ENCODE results near the gene STX2. TPM values are rescaled to one million over a fixed set of nuclear protein-coding genes. Genes with fewer than 3 reads are reported as not detected.
"Not testable (repeated sequence)": the region's sequence is repeated elsewhere in the genome, so short reads cannot be mapped to it uniquely, and the experiment has no call there.

STX2 gene
- total RNA-seq, 1 donor from 2014 or later, result 36.7 TPM

DNA sequence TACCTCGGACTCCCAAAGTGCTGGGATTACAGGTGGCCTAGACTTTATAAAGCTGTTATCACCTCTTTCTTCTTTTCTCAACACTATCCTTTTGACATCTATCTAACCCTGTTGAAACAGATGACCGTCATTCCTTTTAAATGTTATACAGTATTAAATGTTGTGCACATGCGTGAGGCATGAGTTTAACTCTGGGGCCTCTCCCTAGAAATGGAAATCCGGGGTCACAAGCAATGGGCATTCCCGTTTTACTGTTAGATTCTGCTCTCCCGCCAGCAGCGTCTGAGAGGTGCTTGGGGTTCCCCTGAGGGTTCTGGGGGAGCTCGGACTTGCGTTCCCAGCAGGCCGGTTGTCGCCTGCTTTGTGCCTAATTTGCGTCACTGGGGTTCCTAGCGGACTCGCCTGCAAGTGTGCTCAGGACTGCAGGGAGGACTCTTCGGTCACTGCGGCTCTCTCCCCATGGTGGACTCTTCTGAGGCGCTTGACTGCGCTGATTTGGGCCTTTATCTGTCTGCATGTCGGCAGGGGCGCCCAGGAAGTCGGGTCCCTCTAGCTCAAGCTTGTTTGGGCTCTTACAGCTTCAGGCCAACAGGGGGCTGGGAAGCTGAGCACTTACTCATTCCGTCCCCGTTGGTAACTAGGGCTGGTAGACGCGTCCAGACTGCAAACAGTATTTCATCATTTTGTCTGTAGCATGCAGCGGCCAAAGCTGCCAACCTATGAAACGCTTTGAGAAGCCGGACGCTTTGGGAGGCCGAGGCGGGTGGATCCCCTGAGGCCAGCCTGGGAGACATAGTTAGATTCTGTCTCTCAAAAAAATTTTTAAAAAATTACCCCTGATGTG lies 31.6 kb upstream of the STX2 start:
- DNase-seq (ENCODE audit: extremely low read depth, low read depth, low spot score), result no peak

DNA sequence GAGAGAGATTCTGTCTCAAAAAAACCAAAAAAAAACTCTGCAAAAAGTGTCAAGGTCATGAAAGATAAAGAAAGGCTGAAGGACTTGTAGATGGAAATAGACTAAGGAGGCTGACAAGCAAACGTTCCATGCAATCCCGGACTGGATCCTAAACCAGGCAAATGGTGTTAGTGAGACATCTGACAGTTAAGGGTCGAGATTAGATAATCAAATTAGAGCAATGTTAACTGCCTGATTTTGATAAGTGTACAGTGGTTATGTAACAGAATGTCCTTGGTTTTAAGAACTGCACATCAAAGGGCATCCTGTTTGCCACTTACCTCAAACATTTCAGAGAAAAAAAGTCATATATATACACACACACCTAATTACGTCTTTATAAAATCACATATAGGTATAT lies 29.4 kb upstream of the STX2 start:
- no peak for DNase-seq (ENCODE audit: extremely low read depth, low read depth, low spot score)

DNA sequence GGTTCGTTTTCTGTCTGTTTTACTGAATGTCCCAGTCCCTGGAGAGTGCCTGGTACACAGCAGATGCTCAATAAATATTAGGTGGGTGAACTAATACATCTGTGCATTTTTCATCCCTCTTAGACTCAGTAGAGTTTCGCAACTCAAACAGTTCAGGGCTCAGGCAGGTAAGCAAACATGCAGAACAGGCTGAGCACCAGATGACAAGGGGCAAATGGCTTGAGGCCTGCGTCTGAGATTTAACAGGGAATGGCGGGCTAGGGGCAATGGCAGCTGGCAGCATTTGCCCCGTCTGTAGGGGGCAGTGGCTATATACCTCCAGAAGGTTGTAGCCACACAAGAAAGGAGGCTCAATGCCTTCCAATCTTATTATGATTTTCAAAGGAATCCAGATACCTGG lies 24.2 kb upstream of the STX2 start:
- DNase-seq (ENCODE audit: extremely low read depth, low read depth, low spot score), result no peak

DNA sequence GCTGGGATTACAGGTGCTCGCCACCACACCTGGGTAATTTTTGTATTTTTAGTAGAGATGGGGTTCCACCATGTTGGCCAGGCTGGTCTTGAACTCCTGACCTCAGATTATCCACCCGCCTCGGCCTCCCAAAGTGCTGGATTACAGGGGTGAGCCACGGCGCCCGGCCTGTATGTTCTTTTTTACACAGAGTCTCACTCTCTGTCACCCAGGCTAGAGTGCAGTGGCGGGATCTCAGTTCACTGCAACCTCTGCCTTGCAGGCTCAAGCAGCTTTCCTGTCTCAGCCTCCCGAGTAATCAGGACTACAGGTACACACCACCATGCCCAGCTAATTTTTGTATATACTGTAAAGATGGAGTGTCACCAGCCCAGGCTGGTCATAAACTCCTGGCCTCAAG lies 23.7 kb upstream of the STX2 start:
- not testable (repeated sequence) for DNase-seq (ENCODE audit: extremely low read depth, low read depth, low spot score)

DNA sequence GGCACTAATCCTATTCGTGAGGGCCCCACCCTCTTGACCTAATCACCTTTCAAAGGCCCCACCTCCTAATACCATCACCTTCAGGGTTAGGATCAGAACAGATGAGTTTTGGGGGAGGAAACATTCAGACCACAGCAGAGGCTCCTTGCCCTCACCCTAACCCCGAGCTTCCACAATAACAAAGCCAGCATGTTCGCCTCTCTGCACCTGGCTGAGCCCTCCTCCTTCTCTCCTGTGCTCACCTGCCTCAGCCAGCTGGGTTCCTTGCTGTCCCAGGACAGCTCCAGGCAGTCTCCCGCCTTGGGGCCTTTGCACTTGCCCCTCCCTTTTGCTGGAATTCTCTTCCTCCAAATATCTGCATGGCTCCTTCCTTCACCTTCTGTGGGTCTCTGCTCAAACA lies 23.1 kb upstream of the STX2 start:
- no peak for DNase-seq (ENCODE audit: extremely low read depth, low read depth, low spot score)

DNA sequence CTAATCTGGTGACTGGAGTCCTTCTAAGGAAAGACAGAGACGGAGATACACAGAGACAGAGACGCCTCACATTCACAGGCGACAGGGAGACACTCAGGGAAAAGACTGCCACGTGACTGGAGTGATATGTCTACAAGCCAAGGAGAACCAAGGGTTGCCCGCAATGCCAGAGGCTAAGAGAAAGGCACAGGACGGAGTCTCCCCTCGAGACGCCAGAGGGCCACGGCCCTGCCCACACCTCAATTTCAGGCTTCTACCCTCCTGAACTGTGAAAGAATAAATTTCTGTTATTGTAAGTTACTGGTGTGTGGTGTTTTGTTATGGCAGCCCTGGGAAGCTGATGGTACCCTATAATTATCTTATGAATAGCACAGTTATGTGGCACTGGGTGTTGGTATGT lies 21.3 kb upstream of the STX2 start:
- DNase-seq (ENCODE audit: extremely low read depth, low read depth, low spot score), result no peak

DNA sequence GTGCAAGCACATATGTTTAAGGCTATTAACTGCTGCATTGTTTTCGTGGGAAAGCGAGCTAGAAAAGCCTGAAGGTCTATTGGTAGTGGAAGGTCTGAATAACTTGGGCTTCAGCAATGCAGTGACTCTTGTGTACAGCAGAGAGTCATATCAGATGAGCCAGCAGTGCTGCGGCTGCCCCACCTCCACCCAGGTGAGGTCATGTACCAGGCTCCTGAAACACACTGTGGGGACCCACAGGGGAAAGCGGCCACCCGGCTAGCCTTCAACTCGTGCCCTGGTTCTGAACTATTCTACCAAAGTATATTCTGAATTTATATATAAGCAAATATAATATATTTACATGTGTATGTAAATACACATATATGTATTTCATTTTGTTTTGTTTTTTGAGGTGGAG lies 20.1 kb upstream of the STX2 start:
- no peak for DNase-seq (ENCODE audit: extremely low read depth, low read depth, low spot score)

DNA sequence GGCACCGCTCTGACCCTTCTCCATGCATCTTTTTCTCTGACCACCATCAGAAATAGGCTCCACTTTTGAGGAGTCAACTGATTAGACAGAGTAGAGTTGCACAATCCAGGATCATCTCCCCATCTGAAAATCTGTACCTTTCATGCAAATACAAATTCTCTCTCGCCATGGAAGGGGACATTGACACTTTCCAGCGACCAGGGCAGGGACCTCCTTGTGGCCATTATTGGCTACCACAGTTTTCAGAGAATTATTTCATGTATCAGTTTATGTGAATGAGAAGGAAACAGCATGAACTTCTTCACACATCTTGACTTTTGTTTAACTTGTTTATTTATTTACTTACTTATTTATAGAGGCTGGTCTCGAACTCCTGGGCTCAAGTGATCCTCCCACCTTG lies 19.0 kb upstream of the STX2 start:
- DNase-seq (ENCODE audit: extremely low read depth, low read depth, low spot score), result no peak

DNA sequence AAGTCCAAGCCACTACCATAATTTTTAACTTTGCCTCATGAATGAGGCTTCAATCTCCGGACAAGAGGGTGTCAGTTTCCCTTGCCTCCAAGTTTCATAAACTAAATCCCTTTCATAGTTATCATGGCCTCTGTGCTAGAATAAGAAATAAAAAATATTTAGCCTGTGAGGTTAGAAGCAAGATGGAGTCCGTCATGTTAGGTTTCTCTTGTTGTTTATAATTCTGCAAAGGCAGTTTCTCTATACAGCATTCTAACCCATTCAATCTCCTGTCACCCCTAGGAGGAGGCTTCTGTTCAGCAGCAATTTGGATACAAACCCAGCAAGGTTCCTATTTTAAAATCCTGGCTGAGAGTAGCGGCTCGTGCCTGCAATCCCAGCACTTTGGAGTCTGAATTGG lies 17.0 kb upstream of the STX2 start:
- DNase-seq (ENCODE audit: extremely low read depth, low read depth, low spot score), result no peak

DNA sequence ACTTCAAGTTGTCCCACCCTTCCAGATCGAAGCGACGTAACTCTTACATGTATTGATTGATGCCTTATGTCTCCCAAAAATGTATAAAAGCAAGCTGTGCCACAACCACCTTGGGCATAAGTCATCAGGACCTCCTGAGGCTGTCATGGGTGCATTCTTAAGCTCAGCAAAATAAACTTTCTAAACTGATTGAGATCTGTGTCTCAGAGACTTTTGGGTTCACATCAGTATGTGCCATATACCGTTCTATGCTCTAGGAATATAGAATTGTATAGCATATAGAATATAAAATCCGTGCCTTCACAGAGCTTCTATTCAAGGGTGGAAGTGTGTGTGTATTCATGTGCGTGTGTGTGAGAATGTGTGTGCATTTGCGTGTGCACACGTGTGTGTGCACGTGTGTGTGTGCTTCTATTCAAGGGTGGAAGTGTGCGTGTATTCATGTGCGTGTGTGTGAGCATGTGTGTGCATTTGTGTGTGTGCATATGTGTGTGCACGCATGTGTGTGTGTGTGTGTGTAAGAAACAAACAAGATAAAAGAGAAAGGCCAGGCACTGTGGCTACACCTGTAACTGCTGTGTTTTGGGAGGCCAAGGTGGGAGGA lies 11.5 kb upstream of the STX2 start:
- DNase-seq (ENCODE audit: extremely low read depth, low read depth, low spot score), result no peak

DNA sequence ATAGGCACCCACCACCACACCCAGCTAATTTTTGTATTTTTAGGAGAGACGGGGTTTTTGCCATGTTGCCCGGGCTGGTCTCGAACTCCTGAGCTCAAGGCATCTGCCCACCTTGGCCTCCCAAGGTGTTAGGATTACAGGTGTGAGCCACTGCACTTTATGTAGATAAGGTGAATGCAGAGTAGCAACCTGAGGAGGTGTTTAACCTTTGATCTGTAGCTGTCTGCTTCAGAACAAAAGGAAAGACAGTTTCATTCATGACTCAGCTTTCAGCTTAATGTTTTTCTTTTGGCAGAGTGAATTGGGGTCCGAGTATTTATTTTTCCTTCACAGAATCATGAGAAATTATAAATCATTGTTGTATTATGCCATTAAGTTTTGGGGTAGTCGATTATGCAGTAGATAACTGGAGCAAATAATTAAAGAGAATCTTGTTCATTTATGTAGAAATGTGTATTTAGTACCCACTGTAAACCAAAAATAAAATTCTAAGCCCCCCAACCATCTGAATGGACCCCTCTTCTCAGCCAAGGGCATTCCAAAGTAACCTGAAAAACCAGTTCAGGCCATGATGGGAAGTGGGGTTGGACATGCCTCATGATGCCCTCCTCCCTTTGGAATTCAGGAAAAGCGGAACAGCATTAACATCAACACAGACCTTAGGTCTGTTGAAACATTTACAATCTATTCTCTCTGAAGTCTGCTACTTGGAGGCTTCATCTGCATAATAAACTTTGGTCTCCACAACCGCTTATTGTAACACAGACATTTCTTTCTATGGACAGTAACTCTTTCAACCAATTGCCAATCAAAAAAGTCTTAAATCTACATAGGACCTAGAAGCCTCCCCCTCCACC lies 10.7 kb upstream of the STX2 start:
- DNase-seq (ENCODE audit: extremely low read depth, low read depth, low spot score), result no peak

DNA sequence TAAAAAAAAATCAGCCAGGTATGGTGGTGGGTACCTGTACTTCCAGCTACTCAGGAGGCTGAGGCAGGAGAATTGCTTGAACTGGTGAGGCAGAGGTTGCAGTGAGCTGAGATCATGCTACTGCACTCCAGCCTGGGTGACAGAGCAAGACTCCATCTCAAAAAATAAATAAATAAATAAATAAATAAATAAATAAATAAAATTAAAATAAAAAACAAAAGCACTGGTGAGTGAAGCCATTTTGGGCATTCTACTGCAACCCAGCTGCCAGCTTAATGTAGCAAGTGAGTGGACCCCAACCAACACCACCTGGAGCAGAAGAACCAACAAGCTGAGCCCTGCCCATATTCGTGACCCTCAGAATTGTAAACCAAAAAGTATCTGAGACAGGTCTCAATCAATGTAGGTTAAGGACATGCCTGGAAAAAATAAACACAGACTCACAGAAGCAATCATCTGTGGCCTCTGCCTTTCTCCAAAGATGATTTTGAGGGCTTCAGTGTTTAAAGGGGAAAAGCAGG lies 9.8 kb upstream of the STX2 start:
- DNase-seq (ENCODE audit: extremely low read depth, low read depth, low spot score), result not testable (repeated sequence)

DNA sequence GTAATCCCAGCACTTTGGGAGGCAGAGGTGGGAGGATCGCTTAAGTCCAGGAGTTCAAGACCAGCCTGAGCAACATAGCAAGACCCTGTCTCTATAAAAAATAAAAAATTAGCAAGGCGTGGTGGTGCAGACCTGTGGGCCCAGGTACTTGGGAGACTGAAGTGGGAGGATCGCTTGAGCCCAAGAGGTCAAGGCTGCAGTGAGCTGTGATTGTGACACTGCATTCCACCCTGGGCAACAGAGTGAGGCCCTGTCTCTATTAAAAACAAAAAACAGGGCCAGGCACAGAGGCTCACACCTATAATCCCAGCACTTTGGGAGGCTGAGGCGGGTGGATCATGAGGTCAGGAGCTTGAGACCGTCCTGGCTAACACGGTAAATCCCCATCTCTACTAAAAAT lies 9.1 kb upstream of the STX2 start:
- not testable (repeated sequence) for DNase-seq (ENCODE audit: extremely low read depth, low read depth, low spot score)

DNA sequence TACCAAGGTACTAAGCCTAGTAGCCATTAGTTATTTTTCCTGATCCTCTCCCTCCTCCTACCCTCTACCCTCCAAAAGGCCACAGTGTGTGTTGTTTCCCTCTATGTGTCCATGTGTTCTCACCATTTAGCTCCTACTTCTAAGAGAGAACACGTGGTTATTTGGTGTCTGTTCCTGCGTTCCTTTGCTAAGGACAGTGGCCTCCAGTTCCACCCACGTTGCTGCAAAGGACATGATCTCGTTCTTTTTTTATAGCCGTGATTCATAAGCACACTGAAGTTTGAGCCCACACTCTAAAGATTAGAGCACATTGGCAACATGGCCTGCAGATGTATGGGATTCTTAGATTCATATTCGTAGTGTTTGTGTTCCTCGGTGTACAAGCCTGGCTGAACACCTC lies 8.1 kb upstream of the STX2 start:
- no peak for DNase-seq (ENCODE audit: extremely low read depth, low read depth, low spot score)

DNA sequence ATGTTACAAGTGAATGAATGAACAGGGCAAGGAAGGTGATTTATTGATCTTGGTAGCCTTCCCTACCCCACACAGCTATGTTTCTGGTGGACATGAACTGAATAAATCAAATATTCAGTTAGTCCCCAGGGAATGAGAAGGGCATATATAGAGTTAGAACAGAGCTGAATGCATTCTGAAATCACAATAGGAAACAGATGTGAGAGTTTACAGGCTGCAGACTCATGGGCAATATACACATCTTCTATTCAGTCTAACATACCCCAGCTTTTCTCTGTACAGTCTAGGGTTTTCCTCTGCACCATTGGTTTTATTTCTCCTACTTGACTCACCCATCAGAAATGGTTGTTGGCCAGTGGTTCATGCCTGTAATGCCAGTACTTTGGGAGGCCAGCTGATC lies 7.3 kb upstream of the STX2 start:
- no peak for DNase-seq (ENCODE audit: extremely low read depth, low read depth, low spot score)

DNA sequence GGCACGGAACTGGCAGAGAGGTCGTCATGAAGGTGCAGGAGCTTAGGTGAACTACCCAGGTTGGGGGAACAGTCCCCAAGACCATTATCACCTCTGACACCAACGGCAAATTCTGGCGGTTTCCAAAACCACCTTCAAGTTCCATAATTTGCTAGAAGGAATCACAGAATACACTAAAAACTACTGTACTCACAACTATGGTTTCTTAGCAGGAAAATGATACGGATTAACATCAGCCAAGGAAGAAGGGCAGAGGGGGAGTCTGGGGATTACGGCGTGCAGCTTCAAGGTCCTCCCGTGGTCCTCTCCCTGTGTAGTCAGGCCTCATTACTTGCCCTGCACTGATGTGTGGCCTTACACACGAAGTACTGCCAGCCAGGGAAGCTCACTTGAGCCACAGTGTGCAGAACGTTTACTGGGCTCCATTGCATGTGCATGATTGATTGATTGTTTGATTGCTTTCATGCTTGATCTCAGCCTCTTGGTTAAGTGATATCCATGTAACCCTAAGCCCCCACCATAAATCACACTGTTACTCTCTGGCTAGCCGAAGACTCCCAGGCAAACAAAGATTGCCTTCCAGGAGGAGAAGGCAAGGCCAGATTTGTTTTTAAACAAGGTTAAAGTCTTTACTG lies 837 bp upstream of the STX2 start:
- no peak for DNase-seq (ENCODE audit: extremely low read depth, low read depth, low spot score)

DNA sequence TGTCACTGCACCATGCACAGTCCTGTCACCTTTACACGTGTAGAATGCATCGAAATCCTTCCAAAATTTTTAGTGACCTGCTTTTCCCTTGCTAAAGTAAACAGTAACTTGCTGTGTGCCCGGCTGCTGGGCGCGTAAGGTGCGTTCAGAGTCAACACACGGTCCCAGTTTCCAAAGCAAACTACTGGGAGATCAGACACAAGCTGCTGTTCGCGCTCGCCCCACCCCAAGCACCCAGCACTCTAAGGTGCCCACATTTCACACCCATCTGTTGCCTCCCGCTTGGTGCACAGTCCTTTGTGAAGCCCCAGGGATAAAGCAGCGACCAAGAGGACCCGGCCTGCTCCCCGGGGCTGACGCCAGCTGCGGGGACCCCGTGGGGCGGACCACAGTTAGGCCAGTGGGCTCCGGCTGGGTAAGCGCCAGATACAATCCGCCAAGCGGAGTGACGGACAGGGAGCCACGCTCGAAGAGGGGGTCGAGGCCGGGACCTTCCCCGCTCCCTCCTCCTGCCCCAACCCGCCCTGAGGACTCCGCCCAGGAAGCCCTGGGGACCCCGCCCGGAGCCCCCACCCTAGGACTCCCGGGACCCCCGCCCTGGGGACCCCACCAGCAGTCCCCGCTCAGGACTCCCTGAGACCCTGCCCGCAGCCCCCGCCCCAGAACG lies 633 bp downstream of the STX2 start:
- DNase-seq (ENCODE audit: extremely low read depth, low read depth, low spot score), result no peak

DNA sequence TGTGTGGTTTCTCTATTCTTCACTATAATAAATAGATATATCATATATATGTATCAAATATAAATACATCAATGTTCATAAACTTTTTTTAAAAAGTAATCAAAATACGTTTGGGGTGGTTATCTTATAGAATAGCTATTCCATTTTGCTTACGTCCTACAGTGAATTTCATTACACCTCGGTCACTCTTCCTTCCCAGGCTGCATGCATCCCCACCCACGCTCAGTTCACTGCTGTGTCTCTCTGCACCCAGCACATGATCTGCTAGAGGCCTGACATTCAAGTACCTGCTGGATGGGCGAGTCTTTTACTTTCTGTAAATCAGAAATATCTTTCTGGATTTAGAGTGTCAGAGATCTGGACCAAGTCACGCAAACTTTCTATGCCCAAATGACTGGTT lies 3.6 kb downstream of the STX2 start:
- no peak for DNase-seq (ENCODE audit: extremely low read depth, low read depth, low spot score)

DNA sequence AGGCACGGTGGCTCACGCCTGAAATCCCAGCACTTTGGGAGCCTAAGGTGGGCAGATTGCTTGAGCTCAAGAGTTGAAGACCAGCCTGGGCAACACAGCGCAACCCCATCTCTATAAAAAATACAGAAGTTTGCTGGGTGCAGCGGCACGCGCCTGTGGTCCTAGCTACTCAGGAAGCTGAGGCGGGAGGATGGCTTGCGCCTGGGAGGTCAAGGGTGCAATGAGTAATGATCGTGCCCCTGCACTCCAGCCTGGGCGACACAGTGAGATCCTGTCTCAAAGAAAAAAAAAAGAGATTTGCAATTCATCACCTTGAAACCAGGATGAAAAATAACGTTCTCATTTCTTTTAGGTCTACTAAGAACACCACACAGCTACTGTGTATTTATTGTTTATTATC lies 4.0 kb downstream of the STX2 start:
- DNase-seq (ENCODE audit: extremely low read depth, low read depth, low spot score), result no peak

DNA sequence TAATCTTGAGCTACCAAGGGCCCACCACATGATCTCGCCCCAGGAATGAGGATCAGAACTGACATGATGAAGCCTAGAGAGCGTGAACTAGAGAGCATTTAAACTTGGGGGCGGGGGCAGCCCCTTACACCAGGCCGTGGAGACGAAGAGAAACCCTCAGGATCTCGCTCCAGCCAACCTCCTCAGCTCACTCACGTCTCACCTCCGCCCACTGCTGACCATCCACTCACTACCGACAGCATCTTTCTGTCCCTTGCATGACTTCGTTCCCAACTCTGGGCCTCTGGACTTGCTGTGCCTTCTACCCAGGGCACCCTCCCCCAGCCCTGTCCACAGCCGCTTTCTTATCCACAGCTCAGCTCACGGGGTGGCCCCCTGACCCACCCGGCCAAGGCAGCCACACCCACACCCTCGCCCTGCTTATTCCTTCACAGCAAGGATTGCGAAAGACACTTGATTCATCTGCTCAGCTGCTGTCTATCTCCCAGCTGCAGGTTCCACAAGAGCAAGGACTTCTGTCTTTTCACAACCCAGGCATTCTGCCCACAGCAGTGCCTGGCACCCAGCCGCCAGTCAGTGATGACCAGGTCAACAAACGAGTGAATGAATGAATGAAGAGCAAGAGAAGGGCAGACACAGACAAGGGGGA lies 6.4 kb downstream of the STX2 start:
- no peak for DNase-seq (ENCODE audit: extremely low read depth, low read depth, low spot score)

All from glomerular endothelial cell (primary cell).